Tibial nerve (tissue), 4 donors: ENCODE measurements around the gene CELSR1.

ENCODE experiments used
- CTCF ChIP-seq, 5 experiments: fragments of 200-600 bp in 3 of 5; fragments of 450-650 bp in 2 of 5; sonication (generic) in 3 of 5; IDR thresholded peaks; one replicate each; pipeline ENCODE4 v1.5.1; 2016 to 2019; ENCODE audit warnings: antibody characterized with exemption in 5 of 5, mild to moderate bottlenecking in 3 of 5, moderate library complexity in 2 of 5
- EP300 ChIP-seq, 2 donors: sonication (generic); formaldehyde crosslinking; IDR thresholded peaks; one replicate each; pipeline ENCODE4 v1.6.1; 2017; ENCODE audit warnings: antibody characterized with exemption in 2 of 2, mild to moderate bottlenecking in 1 of 2

GRCh38 chr22:46386312-46386711, 151.1 kb downstream of the CELSR1 start:
- TF ChIP-seq CTCF (IDR thresholded peaks at IDR 0.05) (no peak), EP300 (IDR thresholded peaks at IDR 0.05) (no peak)
